ENCODE data around the gene CPNE5. TPM values are rescaled to one million over a fixed set of nuclear protein-coding genes. Genes with fewer than 3 reads are reported as not detected.
A peak's percentile ranks its signal among the peaks of the same experiment; 100 is the strongest.

Gene CPNE5
- total RNA-seq, 1 donor from 2014 or later, result not detected

DNA sequence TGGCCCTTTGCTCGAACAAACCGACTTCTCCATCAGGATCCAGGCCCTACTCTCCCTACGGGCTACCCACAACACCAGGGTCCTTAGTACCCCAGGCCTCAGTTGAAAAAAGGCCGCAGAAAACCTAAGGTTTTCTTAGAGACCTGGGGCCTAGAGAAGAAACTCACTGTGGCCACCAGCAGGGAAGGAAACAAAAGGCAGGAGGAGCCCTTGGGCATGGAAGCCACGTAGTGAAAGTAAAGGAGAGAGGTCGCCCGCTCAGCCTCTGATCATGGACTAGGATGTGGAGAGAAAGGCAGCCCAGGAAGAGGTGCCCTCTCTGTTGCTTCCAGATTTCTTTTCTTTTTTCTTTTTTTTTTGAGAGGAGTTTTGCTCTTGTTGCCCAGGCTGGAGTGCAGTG lies 31.5 kb downstream of the CPNE5 start:
- TF ChIP-seq EZH2phosphoT487 (IDR thresholded peaks at IDR 0.05) (no peak), EZH2 (IDR thresholded peaks at IDR 0.05) (no peak)
- TF ChIP-seq, protein P1, sequence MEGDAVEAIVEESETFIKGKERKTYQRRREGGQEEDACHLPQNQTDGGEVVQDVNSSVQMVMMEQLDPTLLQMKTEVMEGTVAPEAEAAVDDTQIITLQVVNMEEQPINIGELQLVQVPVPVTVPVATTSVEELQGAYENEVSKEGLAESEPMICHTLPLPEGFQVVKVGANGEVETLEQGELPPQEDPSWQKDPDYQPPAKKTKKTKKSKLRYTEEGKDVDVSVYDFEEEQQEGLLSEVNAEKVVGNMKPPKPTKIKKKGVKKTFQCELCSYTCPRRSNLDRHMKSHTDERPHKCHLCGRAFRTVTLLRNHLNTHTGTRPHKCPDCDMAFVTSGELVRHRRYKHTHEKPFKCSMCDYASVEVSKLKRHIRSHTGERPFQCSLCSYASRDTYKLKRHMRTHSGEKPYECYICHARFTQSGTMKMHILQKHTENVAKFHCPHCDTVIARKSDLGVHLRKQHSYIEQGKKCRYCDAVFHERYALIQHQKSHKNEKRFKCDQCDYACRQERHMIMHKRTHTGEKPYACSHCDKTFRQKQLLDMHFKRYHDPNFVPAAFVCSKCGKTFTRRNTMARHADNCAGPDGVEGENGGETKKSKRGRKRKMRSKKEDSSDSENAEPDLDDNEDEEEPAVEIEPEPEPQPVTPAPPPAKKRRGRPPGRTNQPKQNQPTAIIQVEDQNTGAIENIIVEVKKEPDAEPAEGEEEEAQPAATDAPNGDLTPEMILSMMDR (IDR thresholded peaks at IDR 0.05), result no peak
- DNase-seq (ENCODE audit: low spot score), result no peak
- H3K4me1 Mint-ChIP-seq, result peaks cover 64% of the 10 kb centered on the region

DNA sequence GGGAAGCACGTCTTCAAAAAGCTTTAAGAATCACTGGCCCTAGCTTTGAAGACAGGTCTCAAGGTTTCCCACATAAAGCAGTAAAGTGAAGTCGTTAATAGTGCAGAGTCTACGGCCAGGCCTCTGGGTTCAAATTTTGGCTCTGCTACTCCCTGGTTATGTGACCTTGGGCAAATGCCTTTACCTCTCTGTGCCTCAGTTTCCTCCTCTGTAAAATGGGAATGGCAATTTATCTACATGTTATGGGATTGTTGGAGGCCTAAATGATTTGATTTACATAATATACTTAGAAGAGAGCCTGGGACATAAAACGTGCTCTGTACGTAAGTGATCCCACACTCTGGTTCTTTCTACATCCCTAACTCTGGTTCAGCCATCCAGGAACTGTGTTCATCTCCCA lies 32.1 kb downstream of the CPNE5 start:
- no peaks in the 10 kb centered on the region for H3K79me2 ChIP-seq (ENCODE audit: low read depth)

More for the DNA sequence above, 31.5 kb downstream of the CPNE5 start:
- H3K36me3 Mint-ChIP-seq, result no peaks in the 10 kb centered on the region
- no peaks in the 10 kb centered on the region for H3K9me3 Mint-ChIP-seq
- Histone ChIP-seq H3K79me2 (ENCODE audit: low read depth) (no peaks in the 10 kb centered on the region), H3F3A (ENCODE audit: low read depth) (peaks cover 15% of the 10 kb centered on the region), H4K20me1 (ENCODE audit: low read depth) (no peaks in the 10 kb centered on the region), H3K4me2 (no peak overlapping the region), H3K9me3 (ENCODE audit: low read depth) (no peaks in the 10 kb centered on the region), H3K9ac (no peak overlapping the region), H3K27ac (no peak overlapping the region), H3K27me3 (peaks cover 20% of the 10 kb centered on the region), H3K36me3 (no peaks in the 10 kb centered on the region), H3K4me3 (no peak overlapping the region), H2AFZ (replicated peaks) (peak overlapping the region; percentile 72), H3K4me1 (peaks cover 37% of the 10 kb centered on the region)
- H3K27me3 Mint-ChIP-seq (ENCODE audit: insufficient read depth, low read depth), result peaks cover 15% of the 10 kb centered on the region
- H3K27ac Mint-ChIP-seq, result no peak overlapping the region
- H3K4me3 Mint-ChIP-seq, result peak overlapping the region; percentile 13

DNA sequence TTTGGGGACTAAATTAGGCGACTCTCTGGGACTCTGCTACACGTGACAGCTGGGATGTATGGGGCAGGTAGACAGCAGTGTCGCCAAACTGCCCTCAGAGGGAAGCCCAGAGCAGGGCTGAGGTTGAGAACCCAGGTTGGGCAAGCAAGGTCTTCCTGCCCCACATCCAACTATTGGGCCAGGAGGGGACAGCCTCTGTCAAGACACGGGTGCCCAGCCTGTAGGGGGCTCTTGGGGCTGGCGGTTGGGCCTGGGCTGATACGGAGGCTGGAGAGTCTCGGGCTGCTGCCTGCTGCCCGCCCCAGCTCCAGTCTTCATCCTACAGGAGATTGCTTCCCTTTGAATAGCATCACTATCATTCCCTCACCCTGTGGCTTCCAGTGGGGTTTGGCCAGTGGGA lies 33.3 kb downstream of the CPNE5 start:
- H3K9ac ChIP-seq, result no peak overlapping the region
- no peaks in the 10 kb centered on the region for H3K9me3 ChIP-seq (ENCODE audit: low read depth)
- no peaks in the 10 kb centered on the region for H4K20me1 ChIP-seq (ENCODE audit: low read depth)
- no peak overlapping the region for H3K27ac ChIP-seq
- H3K4me1 ChIP-seq, result peaks cover 33% of the 10 kb centered on the region
- H3F3A ChIP-seq (ENCODE audit: low read depth), result peaks cover 15% of the 10 kb centered on the region
- Mint-ChIP-seq H3K27me3 (ENCODE audit: insufficient read depth, low read depth) (peaks cover 15% of the 10 kb centered on the region), H3K4me3 (no peak overlapping the region), H3K27ac (no peak overlapping the region), H3K36me3 (no peaks in the 10 kb centered on the region), H3K9me3 (no peaks in the 10 kb centered on the region), H3K4me1 (peaks cover 62% of the 10 kb centered on the region)
- H3K4me3 ChIP-seq, result no peak overlapping the region
- peak overlapping the region; percentile 46 for H3K4me2 ChIP-seq
- TF ChIP-seq, protein P1 (IDR thresholded peaks at IDR 0.05), result peak; percentile 25
- no peak for TF ChIP-seq EZH2 (IDR thresholded peaks at IDR 0.05)
- peak overlapping the region; percentile 54 for H2AFZ ChIP-seq (replicated peaks)
- peak; percentile 35 for DNase-seq (ENCODE audit: low spot score)
- peaks cover 20% of the 10 kb centered on the region for H3K27me3 ChIP-seq
- H3K79me2 ChIP-seq (ENCODE audit: low read depth), result no peaks in the 10 kb centered on the region
- H3K36me3 ChIP-seq, result no peaks in the 10 kb centered on the region

More for the DNA sequence above, 32.1 kb downstream of the CPNE5 start:
- peaks cover 20% of the 10 kb centered on the region for H3K27me3 ChIP-seq
- peaks cover 37% of the 10 kb centered on the region for H3K4me1 ChIP-seq
- no peak overlapping the region for H3K4me3 ChIP-seq
- no peaks in the 10 kb centered on the region for H3K36me3 ChIP-seq
- no peak overlapping the region for H2AFZ ChIP-seq (replicated peaks)
- no peaks in the 10 kb centered on the region for H3K9me3 ChIP-seq (ENCODE audit: low read depth)
- no peak for DNase-seq (ENCODE audit: low spot score)
- peaks cover 15% of the 10 kb centered on the region for H3F3A ChIP-seq (ENCODE audit: low read depth)
- no peaks in the 10 kb centered on the region for H3K9me3 Mint-ChIP-seq
- no peak overlapping the region for H3K27ac ChIP-seq
- TF ChIP-seq EZH2 (IDR thresholded peaks at IDR 0.05), result no peak
- TF ChIP-seq, protein P1 (IDR thresholded peaks at IDR 0.05), result no peak
- TF ChIP-seq EZH2phosphoT487 (IDR thresholded peaks at IDR 0.05), result no peak
- no peak overlapping the region for H3K4me2 ChIP-seq
- no peak overlapping the region for H3K9ac ChIP-seq
- H3K27ac Mint-ChIP-seq, result no peak overlapping the region
- peaks cover 15% of the 10 kb centered on the region for H3K27me3 Mint-ChIP-seq (ENCODE audit: insufficient read depth, low read depth)
- H4K20me1 ChIP-seq (ENCODE audit: low read depth), result no peaks in the 10 kb centered on the region
- no peak overlapping the region for H3K4me3 Mint-ChIP-seq
- peaks cover 64% of the 10 kb centered on the region for H3K4me1 Mint-ChIP-seq
- H3K36me3 Mint-ChIP-seq, result no peaks in the 10 kb centered on the region
